ENCODE measurements around the gene ZEB2.

DNA sequence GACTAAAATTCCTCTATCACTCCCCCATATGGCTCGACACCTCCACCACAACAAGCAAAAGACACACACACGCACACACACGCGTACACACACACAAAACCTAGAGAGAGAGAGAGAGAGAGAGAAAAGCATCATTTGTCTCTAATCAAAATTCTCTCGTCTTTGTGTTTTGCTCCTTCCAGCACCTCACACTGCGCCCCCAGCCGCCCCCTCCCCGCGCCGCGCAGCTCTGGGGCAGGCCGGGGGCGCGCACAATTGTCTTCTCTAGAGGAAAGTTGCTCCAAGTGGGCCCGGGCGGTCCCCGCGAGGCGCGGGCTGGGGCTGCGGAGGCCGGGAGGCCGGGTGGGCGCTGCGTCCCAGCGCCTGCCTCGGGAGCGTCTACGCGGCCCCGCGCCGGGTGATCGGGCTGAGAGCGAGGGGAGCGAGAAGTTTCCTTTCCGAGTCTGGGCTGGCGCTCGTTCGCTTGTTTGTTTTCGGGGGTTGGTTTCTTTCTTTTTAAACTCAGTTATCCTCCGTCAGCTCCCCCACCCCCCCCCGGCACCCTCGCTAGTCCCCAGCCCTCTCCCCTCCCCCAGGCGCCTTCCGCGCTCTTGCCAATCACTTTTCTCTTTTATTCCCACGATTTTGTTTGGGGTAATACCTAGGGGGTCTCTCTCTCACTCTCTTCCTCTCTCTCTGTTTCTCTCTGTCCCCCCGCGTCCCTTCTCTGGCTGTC, 4.1 kb downstream of the ZEB2 start:
- TF ChIP-seq, protein P1, sequence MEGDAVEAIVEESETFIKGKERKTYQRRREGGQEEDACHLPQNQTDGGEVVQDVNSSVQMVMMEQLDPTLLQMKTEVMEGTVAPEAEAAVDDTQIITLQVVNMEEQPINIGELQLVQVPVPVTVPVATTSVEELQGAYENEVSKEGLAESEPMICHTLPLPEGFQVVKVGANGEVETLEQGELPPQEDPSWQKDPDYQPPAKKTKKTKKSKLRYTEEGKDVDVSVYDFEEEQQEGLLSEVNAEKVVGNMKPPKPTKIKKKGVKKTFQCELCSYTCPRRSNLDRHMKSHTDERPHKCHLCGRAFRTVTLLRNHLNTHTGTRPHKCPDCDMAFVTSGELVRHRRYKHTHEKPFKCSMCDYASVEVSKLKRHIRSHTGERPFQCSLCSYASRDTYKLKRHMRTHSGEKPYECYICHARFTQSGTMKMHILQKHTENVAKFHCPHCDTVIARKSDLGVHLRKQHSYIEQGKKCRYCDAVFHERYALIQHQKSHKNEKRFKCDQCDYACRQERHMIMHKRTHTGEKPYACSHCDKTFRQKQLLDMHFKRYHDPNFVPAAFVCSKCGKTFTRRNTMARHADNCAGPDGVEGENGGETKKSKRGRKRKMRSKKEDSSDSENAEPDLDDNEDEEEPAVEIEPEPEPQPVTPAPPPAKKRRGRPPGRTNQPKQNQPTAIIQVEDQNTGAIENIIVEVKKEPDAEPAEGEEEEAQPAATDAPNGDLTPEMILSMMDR (IDR thresholded peaks at IDR 0.05), result no peak
- TF ChIP-seq POLR2A (IDR thresholded peaks at IDR 0.05), result no peak

Measured in ovary (tissue), 3 donors.